Ascending aorta (tissue), 2 donors: ENCODE data around the gene ZFAND2B. TPM values are rescaled to one million over a fixed set of nuclear protein-coding genes. Genes with fewer than 3 reads are reported as not detected.

Experiments used
- DNase-seq, 2 donors: peaks; one replicate each; pipeline ENCODE4 v3.0.0-alpha.2; 2019; ENCODE audit warnings: low spot score in 2 of 2
- H3K27ac ChIP-seq, 2 donors: fragments of 200-600 bp; sonication (generic); one replicate each; pipeline ENCODE4 v1.5.1; 2016 to 2017; ENCODE audit warnings: mild to moderate bottlenecking in 1 of 2
- H3K27me3 ChIP-seq: fragments of 200-600 bp; sonication (generic); one replicate; pipeline ENCODE4 v1.5.1; 2017
- H3K36me3 ChIP-seq, 2 donors: fragments of 200-600 bp; sonication (generic); one replicate each; pipeline ENCODE4 v1.5.1; 2016
- H3K4me1 ChIP-seq, 2 donors: fragments of 200-600 bp; sonication (generic); one replicate each; pipeline ENCODE4 v1.5.1; 2016 to 2017; ENCODE audit warnings: mild to moderate bottlenecking in 1 of 2
- H3K4me3 ChIP-seq, 2 donors: fragments of 200-600 bp; sonication (generic); one replicate each; pipeline ENCODE4 v1.5.1; 2016 to 2017; ENCODE audit warnings: mild to moderate bottlenecking in 1 of 2
- H3K9me3 ChIP-seq, 2 donors: fragments of 200-600 bp; sonication (generic); one replicate each; pipeline ENCODE4 v1.5.1; 2016
- intact Hi-C: fragments of 100-400 bp; cut with DNase I; formaldehyde crosslinking; loops from one replicate; pipeline ENCODE4 v1.15.1; 2023
- total RNA-seq: library from RNA; depleted of rRNA; stranded (reverse); fragments of >200 nt; gene quantifications from one replicate; pipeline ENCODE4 v1.1.0, GENCODE V29; 2016
- TF ChIP-seq, protein P1 (sequence below), 3 experiments: fragments of 200-600 bp in 2 of 3; fragments of 450-650 bp in 1 of 3; sonication (generic) in 2 of 3; IDR thresholded peaks; one replicate each; pipeline ENCODE4 v1.5.1; 2016 to 2019; ENCODE audit warnings: antibody characterized with exemption in 3 of 3, mild to moderate bottlenecking in 1 of 3, moderate library complexity in 1 of 3

The ZFAND2B gene
- total RNA-seq, 1 donor from 2014 or later: 225 TPM

- H3K9me3 ChIP-seq: no peaks in the 10 kb centered on the region
- no peak overlapping the region for H3K27ac ChIP-seq
- TF ChIP-seq, protein P1, sequence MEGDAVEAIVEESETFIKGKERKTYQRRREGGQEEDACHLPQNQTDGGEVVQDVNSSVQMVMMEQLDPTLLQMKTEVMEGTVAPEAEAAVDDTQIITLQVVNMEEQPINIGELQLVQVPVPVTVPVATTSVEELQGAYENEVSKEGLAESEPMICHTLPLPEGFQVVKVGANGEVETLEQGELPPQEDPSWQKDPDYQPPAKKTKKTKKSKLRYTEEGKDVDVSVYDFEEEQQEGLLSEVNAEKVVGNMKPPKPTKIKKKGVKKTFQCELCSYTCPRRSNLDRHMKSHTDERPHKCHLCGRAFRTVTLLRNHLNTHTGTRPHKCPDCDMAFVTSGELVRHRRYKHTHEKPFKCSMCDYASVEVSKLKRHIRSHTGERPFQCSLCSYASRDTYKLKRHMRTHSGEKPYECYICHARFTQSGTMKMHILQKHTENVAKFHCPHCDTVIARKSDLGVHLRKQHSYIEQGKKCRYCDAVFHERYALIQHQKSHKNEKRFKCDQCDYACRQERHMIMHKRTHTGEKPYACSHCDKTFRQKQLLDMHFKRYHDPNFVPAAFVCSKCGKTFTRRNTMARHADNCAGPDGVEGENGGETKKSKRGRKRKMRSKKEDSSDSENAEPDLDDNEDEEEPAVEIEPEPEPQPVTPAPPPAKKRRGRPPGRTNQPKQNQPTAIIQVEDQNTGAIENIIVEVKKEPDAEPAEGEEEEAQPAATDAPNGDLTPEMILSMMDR (IDR thresholded peaks at IDR 0.05): no peak
- no peaks in the 10 kb centered on the region for H3K27me3 ChIP-seq
- peaks cover 0 to 6% of the 10 kb centered on the region in 2 donors for H3K4me1 ChIP-seq
- no peak overlapping the region for H3K4me3 ChIP-seq
- peaks cover 31 to 50% of the 10 kb centered on the region in 2 donors for H3K36me3 ChIP-seq
- intact Hi-C loops: loop anchor here (10.0 kb wide), 1 partner anchor 475 kb away; no protein-coding TSS in a partner anchor
- DNase-seq: peak in 1 of 2 donors; percentile 59
These were observed 2.9 kb downstream of the ZFAND2B start for GRCh38 chr2:219209236-219210195.

DNA sequence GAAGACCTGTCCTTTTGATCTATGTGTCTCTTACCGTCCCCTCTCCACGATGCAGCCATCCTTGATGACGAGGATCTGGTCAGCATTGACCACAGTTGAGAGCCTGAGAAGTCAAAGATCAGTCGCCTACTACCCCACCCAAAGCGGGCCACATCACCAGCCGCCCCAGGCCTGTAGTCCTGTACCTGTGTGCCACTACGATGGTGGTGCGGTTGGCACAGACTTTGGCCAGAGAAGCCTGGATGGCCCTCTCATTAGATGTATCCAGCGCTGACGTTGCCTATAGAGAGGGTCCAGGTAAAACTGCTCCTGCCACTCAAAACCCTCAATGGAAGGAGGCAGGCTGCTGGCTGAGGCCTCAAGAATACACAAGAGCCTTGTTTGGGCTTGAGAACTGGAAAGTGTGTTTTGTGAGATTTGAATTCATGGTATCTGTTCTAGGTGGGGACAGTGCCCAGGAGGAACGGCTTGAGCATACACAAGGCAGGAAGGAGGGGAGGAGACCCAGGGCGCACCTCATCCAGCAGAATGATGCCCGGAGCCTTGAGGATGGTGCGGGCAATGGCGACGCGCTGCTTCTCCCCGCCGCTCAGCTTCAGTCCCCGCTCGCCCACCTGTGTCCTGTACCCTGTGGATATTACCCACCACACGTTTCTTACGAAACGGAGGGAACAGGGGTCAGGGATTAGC lies 3.8 kb downstream of the ZFAND2B start:
- TF ChIP-seq, protein P1 (IDR thresholded peaks at IDR 0.05): no peak
- Histone ChIP-seq H3K36me3 (peaks cover 39 to 56% of the 10 kb centered on the region in 2 donors), H3K27ac (no peak overlapping the region), H3K4me3 (no peak overlapping the region), H3K9me3 (no peaks in the 10 kb centered on the region), H3K27me3 (no peaks in the 10 kb centered on the region), H3K4me1 (peaks cover 0 to 6% of the 10 kb centered on the region in 2 donors)
- peak in 1 of 2 donors; percentile 60 for DNase-seq
- intact Hi-C loops: loop anchor here (10.0 kb wide), 1 partner anchor 474 kb away; no protein-coding TSS in a partner anchor

DNA sequence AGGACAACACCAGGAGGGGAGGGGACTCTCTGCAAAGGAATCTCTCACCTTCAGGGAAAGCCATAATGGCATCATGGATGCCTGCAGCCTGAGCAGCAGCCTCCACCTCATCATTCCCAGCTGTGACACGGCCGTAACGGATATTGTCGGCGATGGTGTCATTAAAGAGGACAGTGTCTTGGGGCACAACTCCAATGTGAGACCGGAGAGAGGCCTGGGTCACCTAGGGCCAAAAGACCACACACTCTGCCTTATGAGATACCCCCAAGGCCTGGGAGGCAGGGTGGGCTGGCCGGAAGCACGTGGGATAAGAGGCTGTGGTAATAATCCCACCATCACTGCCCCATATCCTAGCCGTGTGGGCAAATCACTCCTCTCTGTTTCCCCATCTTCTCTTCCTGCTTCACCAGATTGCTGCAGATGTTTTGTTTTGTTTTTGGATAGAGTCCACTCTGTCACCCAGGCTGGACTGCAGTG lies 4.3 kb downstream of the ZFAND2B start:
- Histone ChIP-seq H3K4me3 (no peak overlapping the region), H3K36me3 (peaks cover 45 to 61% of the 10 kb centered on the region in 2 donors), H3K4me1 (peaks cover 0 to 5% of the 10 kb centered on the region in 2 donors), H3K27me3 (no peaks in the 10 kb centered on the region), H3K27ac (no peak overlapping the region), H3K9me3 (no peaks in the 10 kb centered on the region)
- peak in 1 of 2 donors; percentile 28 for DNase-seq
- TF ChIP-seq, protein P1 (IDR thresholded peaks at IDR 0.05): no peak
- intact Hi-C loops: loop anchor here (10.0 kb wide), 1 partner anchor 474 kb away; no protein-coding TSS in a partner anchor

- Histone ChIP-seq H3K36me3 (peaks cover 48 to 64% of the 10 kb centered on the region in 2 donors), H3K4me1 (peaks cover 5 to 18% of the 10 kb centered on the region in 2 donors), H3K27ac (no peak overlapping the region), H3K4me3 (no peak overlapping the region), H3K9me3 (no peaks in the 10 kb centered on the region), H3K27me3 (no peaks in the 10 kb centered on the region)
- TF ChIP-seq, protein P1 (IDR thresholded peaks at IDR 0.05): no peak
- peak in 1 of 2 donors; percentile 28 for DNase-seq
- intact Hi-C loops: loop anchor here (10.0 kb wide), 1 partner anchor 472 kb away; no protein-coding TSS in a partner anchor
These were observed 6.4 kb downstream of the ZFAND2B start for GRCh38 chr2:219213026-219213415.

- TF ChIP-seq, protein P1 (IDR thresholded peaks at IDR 0.05): no peak
- intact Hi-C loops: loop anchor here (10.0 kb wide), 1 partner anchor 471 kb away; no protein-coding TSS in a partner anchor
- Histone ChIP-seq H3K36me3 (peaks cover 42 to 62% of the 10 kb centered on the region in 2 donors), H3K27ac (no peak overlapping the region), H3K4me1 (peaks cover 5 to 20% of the 10 kb centered on the region in 2 donors), H3K27me3 (no peaks in the 10 kb centered on the region), H3K9me3 (no peaks in the 10 kb centered on the region), H3K4me3 (no peak overlapping the region)
- peak in 1 of 2 donors; percentile 38 for DNase-seq
These were observed 7.0 kb downstream of the ZFAND2B start for GRCh38 chr2:219213486-219214071.
